ENCODE data around the gene RAD54L2.

RAD54L2 gene

DNA sequence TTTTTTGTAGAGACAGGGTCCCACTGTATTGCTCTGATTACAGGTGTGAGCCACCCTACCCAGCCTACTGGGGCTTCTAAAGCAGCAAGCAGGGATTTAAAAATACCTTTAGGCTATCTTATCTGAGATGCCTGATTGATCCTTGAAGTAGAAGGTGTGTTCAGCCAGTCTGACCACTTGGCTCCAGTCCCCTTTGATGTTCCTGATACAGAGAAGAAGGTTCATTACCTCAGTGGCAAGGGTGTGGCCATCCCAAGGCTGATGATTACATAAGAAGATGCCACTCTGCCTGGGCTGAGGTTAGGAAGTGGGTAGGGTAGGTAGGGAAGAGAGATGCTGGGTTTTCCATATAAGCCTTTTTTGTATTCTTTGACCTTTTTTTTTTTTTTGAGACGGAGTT is 27.5 kb upstream of the RAD54L2 start:
- TF ChIP-seq, protein P1, sequence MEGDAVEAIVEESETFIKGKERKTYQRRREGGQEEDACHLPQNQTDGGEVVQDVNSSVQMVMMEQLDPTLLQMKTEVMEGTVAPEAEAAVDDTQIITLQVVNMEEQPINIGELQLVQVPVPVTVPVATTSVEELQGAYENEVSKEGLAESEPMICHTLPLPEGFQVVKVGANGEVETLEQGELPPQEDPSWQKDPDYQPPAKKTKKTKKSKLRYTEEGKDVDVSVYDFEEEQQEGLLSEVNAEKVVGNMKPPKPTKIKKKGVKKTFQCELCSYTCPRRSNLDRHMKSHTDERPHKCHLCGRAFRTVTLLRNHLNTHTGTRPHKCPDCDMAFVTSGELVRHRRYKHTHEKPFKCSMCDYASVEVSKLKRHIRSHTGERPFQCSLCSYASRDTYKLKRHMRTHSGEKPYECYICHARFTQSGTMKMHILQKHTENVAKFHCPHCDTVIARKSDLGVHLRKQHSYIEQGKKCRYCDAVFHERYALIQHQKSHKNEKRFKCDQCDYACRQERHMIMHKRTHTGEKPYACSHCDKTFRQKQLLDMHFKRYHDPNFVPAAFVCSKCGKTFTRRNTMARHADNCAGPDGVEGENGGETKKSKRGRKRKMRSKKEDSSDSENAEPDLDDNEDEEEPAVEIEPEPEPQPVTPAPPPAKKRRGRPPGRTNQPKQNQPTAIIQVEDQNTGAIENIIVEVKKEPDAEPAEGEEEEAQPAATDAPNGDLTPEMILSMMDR (IDR thresholded peaks at IDR 0.05), result no peak

- TF ChIP-seq, protein P1 (IDR thresholded peaks at IDR 0.05), result no peak
Measured at GRCh38 chr3:51514210-51514609, 24.3 kb upstream of the RAD54L2 start.

DNA sequence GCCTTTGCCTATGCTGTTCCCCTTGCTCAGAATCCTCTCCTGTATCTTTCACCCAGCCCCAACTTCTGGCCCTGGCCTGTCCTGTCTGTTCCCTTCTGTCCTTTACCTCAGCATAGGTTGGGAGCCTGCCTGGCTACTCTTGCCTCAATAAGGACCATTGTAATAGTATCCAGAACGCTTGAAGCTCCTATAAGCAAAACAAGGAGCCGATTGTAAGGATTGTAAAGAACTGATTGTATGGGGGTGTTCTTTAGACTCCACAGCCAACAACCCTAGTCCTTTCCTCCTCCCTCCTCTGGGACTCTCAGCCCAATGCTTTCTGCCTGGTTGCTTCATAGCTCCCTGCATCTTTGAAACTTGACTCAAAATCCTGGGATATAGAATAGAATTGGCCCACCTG is 18.7 kb upstream of the RAD54L2 start:
- TF ChIP-seq, protein P1 (IDR thresholded peaks at IDR 0.05), result no peak

- TF ChIP-seq, protein P1 (IDR thresholded peaks at IDR 0.05), result no peak
Measured at GRCh38 chr3:51522273-51522962, 16.1 kb upstream of the RAD54L2 start.

DNA sequence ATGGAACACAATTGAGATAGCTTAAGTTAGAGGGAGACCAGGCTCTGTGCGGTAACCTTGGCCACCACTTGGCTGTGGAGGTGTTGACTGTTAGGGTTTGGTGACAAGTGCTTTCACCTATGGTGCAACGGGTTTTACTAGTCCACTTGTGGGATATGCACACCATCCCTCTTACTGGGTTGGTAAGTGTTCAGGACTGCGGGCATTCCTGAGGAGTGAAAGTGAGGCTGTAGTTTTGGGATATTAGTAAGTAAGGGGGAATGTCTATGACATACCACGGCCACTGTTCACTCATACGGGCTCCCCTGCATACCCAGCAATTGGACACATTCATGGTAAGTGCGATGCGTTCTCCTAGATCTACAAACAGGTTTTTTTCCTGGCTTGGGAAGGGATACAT is 8.0 kb upstream of the RAD54L2 start:
- TF ChIP-seq, protein P1 (IDR thresholded peaks at IDR 0.05), result no peak

DNA sequence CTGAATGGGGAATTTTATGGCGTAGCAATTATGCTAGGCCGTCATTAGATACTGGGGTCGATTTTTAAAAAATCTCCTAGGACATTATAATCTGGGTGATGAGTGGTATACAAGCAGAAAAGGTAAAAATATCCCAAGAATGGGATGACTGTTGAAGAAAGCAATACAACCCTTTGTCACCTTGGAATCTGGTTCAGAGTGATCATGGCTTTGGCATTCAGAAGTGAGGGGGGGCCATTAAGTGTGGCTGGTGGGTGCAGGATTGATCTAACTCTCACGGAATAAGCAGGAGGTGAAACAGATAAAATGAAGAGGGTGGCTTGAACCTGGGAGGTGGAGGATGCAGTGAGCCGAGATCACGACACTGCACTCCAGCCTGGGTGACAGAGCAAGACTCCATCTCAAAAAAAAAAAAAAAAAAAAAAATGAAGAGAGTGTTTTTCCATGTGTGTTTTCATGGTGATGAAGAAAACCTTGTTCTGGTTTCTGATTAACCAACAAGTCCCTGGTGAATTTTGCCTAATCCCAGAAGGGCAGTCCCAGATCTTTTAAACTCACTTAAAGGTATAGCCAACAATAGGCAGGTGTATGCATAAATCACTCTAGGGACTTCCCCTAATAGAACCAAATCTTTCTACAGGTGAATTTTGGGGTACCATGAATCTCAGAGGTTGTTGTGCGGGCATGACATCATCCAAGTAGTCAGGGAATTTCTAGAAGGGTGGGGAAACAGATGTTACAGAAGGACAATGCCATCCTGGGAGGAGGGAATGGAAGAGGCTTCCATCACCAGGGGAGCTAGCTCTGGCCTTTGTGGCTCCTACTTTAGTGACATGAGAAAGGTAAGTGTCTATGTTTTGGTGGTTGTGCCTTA is 3.1 kb upstream of the RAD54L2 start:
- TF ChIP-seq, protein P1 (IDR thresholded peaks at IDR 0.05), result no peak

DNA sequence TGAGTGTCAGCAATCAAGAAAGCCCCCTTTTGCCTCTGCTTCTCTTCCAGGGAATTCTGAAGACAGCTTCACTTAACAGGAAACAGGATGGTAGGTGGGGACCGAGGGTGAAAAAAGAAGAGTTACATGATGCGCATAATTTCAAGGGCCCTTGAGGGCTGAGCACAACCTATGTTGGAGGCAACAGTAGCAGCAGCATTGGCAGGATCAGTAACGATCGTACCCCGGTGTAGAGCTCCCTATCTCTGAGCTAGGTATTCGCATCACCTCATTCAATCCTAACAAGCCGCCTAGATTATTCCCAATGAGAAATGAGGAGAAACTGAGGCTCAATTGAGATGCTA is 432 bp upstream of the RAD54L2 start:
- TF ChIP-seq, protein P1 (IDR thresholded peaks at IDR 0.05), result no peak

Measured in LNCAP (cell line).